SW 1271 (cell line): ENCODE measurements around the gene RPL10L.
A peak's percentile ranks its signal among the peaks of the same experiment; 100 is the strongest.

Experiments
- DNase-seq, 2 experiments: peaks; one replicate each; lab custom pipeline; 2025; lab: John Stamatoyannopoulos, UW

The RPL10L gene

GRCh38 chr14:46651526-46652144, at the start of gene RPL10L:
RPL10L (minus strand) TSS chr14:46651781; CDS start chr14:46651736, 45 bp downstream.
- DNase-seq, result no peak

DNA sequence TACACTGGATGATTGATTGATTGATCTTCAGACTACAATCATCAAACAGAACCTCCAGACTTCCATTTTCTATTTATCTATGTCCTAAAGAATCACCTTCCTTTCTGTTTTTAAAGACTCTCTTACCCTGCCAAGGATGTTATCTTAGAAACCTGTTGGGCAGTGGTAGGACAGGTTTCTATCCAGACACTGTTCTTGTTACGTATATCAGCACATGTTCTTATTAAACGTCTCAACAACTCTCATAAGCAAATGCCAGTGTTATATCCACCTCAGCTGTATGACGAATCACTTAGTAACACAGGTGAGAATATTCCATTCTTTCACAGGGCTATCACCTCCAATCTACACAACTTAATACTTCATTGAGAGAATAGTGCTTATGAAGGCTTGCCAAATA, 40.2 kb upstream of the RPL10L start:
- no peak for DNase-seq

DNA sequence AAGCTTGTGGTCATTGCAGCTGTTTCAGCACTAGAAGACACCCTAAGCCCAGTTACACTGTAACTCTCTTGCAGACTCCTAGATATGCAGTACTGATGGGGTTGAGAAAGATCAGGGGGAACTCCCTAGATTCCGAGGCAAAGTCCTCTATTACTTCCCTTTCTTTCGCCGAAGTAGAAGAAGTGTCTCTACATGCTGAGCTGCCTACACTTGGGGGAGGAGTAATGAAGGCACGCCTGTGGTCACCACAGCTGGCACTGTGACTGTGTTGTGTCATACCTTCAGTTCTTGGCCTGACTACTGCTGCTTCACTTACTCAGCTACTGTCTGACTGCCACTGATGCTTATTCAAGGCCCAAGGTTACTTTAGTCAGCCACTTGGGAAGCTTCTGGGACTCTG, 35.1 kb upstream of the RPL10L start:
- DNase-seq, result no peak

- DNase-seq, result no peak
These were observed 20.5 kb upstream of the RPL10L start for GRCh38 chr14:46672128-46672527.

- no peak for DNase-seq
These were observed 11.8 kb upstream of the RPL10L start for GRCh38 chr14:46663382-46663781.

DNA sequence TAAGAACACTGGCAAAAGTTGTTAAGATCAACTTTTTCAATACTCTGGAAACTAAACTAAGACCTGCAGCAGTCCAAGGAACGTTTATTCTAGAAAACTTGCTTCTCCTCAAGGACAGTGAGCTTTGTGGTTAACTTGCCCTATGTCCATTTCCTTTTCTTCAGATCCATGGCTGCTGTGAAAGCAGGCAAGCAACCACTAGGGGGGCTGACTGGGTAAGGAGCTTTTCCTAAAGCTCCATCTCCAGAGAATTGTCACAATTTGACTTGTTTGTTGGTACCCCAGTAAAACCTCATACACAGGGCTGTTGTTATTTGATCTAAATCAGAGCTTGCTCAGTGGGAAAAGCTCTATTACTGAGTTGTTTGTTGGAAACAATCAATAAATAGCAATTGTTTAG, 10.1 kb upstream of the RPL10L start:
- DNase-seq, result peak in 1 of 2 experiments; percentile 14

DNA sequence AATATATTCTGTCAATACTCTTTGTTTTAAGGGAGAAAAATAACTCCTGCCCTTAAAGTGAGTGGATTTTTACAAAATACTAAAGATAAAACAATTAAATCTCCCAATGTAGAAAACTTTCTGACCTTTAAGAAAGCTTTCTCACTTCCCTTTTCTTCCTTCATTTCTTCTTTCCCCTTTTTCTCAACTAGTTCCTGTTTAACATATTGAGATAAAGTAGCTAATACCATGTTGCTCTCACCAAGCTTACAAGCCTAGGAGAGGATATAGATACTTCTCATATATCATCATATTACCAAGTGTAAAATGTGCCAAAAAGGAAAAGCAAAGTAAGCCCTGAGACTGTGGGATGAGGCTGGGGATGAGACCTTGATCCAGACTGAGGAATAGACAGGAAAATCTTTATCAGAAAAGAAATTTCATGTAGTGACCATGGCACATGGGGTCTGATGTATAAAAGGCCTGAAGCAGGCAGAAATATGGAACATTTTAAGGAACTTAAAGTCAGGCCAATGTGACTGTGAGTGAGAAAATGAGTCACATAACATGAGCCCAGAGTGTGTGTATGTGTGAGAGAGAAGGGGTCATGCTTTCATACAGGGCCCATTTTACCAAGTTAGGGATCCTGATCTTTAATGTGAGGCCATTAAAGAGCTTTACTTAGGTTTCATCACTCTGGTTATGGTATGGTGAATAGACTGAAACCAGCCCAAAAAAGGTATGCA, 1.6 kb upstream of the RPL10L start:
- no peak for DNase-seq

DNA sequence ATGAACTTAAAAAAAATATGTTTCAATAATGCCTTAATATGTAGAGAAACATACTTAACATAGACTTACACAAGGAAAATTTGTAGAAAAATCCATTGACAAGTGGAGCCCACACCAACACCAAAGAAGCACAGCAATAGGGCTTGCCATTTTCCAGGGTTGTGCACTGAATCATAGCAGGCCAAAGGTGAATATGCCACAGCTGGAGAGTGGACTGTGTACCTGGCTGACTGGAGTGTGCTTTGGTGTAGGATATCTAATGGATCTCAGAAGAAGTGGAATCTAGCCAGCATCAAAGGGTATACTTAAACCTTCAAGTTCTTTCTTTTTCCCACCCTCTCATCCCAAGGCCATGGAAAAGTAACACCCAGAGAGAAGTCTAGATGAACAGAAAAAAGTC, 4.8 kb downstream of the RPL10L start:
- DNase-seq, result no peak

DNA sequence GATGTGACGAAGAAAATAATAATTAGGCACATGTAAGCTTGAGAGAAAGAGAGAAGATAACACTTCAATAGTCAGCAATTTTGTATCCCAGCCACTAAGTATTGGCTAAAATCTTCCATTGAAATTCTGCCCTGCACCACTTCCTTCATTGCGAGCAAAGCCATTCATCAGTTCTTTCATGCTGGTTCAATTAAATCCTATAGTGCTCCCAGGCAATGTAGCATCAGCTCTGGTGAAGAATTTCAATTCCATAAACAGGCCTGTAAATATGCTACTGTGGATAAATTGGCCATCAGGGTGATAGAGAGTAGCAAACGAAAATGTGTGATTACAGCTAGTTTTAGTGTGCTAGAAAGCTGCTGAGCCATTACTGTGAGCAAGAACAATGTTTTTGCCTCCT, 24.7 kb downstream of the RPL10L start:
- no peak for DNase-seq
